SU-DHL-6 (cell line): ENCODE results near the gene HRG.

Source experiments
- H2AFZ ChIP-seq: fragments of 200-600 bp; sonication (generic); 2 replicates; pipeline ENCODE4 v1.6.1; 2014; ENCODE audit warnings: low read depth, mild to moderate bottlenecking, moderate library complexity, mixed read lengths, antibody characterized with exemption, low read length; ENCODE audit not compliant: severe bottlenecking
- H3F3A ChIP-seq: fragments of 200-600 bp; shearing (Covaris generic); 2 replicates; pipeline ENCODE4 v1.6.0; 2016; ENCODE audit warnings: antibody characterized with exemption, mild to moderate bottlenecking; ENCODE audit not compliant: insufficient read depth
- H3K27ac ChIP-seq: fragments of 200-600 bp; sonication (generic); 2 replicates; pipeline ENCODE4 v1.5.1; 2016; ENCODE audit warnings: low read depth, mild to moderate bottlenecking, low read length, moderate library complexity, mixed read lengths
- H3K27me3 ChIP-seq: fragments of 200-600 bp; sonication (generic), shearing (Covaris generic); 2 replicates; pipeline ENCODE4 v1.6.0; 2014; ENCODE audit warnings: mild to moderate bottlenecking, low read length
- H3K36me3 ChIP-seq: fragments of 200-600 bp; sonication (generic); 2 replicates; pipeline ENCODE4 v1.6.1; 2014; ENCODE audit warnings: mild to moderate bottlenecking, low read length, mixed read lengths
- H3K4me2 ChIP-seq: fragments of 300-600, 200-600 bp; shearing (Covaris generic), sonication (generic); 2 replicates; pipeline ENCODE4 v1.6.0; 2014; ENCODE audit warnings: low read length, low read depth, mild to moderate bottlenecking; ENCODE audit not compliant: poor library complexity, severe bottlenecking
- H3K4me3 ChIP-seq: fragments of 200-600 bp; sonication (generic); 2 replicates; pipeline ENCODE4 v1.5.1; 2014; ENCODE audit warnings: antibody characterized with exemption, low read length, mild to moderate bottlenecking, mixed read lengths; ENCODE audit not compliant: insufficient read depth, poor library complexity, severe bottlenecking
- H3K79me2 ChIP-seq: fragments of 200-600 bp; sonication (generic); 2 replicates; pipeline ENCODE4 v1.6.1; 2014; ENCODE audit warnings: mild to moderate bottlenecking, low read length, moderate library complexity; ENCODE audit not compliant: insufficient read depth
- H3K9ac ChIP-seq: fragments of 200-600 bp; sonication (generic); 2 replicates; pipeline ENCODE4 v1.7.0; 2014; ENCODE audit warnings: mild to moderate bottlenecking, low read length
- H3K9me2 ChIP-seq: fragments of 200-600 bp; sonication (generic); replicated peaks from 2 replicates; pipeline ENCODE4 v1.6.1; 2014; ENCODE audit warnings: low read length; ENCODE audit not compliant: insufficient read depth
- H3K9me3 ChIP-seq: fragments of 200-600 bp; sonication (generic); 2 replicates; pipeline ENCODE4 v1.6.1; 2014; ENCODE audit warnings: low read length, mixed read lengths; ENCODE audit not compliant: insufficient read depth
- H4K20me1 ChIP-seq: fragments of 200-600 bp; sonication (generic); 2 replicates; pipeline ENCODE4 v1.6.1; 2014; ENCODE audit warnings: low read depth, mild to moderate bottlenecking, antibody characterized with exemption, low read length, moderate library complexity, mixed read lengths
- CTCF ChIP-seq: fragments of 200-600 bp; sonication (generic); IDR thresholded peaks from one replicate; pipeline ENCODE4 v1.5.1; 2017; ENCODE audit warnings: antibody characterized with exemption, mild to moderate bottlenecking, low read length, moderate library complexity; ENCODE audit not compliant: insufficient read depth, poor library complexity, severe bottlenecking
- EZH2phosphoT487 ChIP-seq: fragments of 200-600 bp; sonication (generic), shearing (Covaris generic); conservative IDR thresholded peaks from 2 replicates; pipeline ENCODE4 v1.6.1; 2018; ENCODE audit warnings: mild to moderate bottlenecking, antibody characterized with exemption, low read length, moderate library complexity, mixed read lengths

HRG gene

GRCh38 chr3:186722457-186722856 is 56.6 kb downstream of the HRG start:
- TF ChIP-seq EZH2phosphoT487 (no peak), CTCF (no peak)
- Histone ChIP-seq H4K20me1 (no peaks in the 10 kb centered on the region), H3K27me3 (no peaks in the 10 kb centered on the region), H3K4me2 (no peak overlapping the region), H3K4me3 (no peak overlapping the region), H3K79me2 (no peaks in the 10 kb centered on the region), H3K9me3 (no peaks in the 10 kb centered on the region), H2AFZ (no peak overlapping the region), H3K36me3 (no peaks in the 10 kb centered on the region), H3F3A (no peaks in the 10 kb centered on the region), H3K9ac (no peak overlapping the region), H3K9me2 (no peaks in the 10 kb centered on the region), H3K27ac (no peak overlapping the region)

- Histone ChIP-seq H3K27ac (no peak overlapping the region), H3K9ac (no peak overlapping the region), H3K9me3 (no peaks in the 10 kb centered on the region), H3K27me3 (no peaks in the 10 kb centered on the region), H3K36me3 (no peaks in the 10 kb centered on the region), H3K9me2 (no peaks in the 10 kb centered on the region), H4K20me1 (no peaks in the 10 kb centered on the region), H3K4me3 (no peak overlapping the region), H3K79me2 (no peaks in the 10 kb centered on the region), H3F3A (no peaks in the 10 kb centered on the region), H3K4me2 (no peak overlapping the region), H2AFZ (no peak overlapping the region)
- no peak for TF ChIP-seq EZH2phosphoT487
- no peak for TF ChIP-seq CTCF
Observed at GRCh38 chr3:186724911-186725310, 59.1 kb downstream of the HRG start.
